Coronary artery (tissue), 2 donors: ENCODE measurements around the gene DOCK9.

Source experiments
- DNase-seq: peaks from one replicate; pipeline ENCODE4 v3.0.0-alpha.2; 2017; ENCODE audit warnings: low spot score
- H3K27ac ChIP-seq, 2 donors: fragments of 200-600 bp; sonication (generic); one replicate each; pipeline ENCODE4 v1.5.1; 2016 to 2019
- H3K4me3 ChIP-seq: fragments of 200-600 bp; sonication (generic); 2 replicates; pipeline ENCODE4 v1.5.1; 2016; ENCODE audit warnings: mild to moderate bottlenecking, moderate library complexity
- CTCF ChIP-seq: fragments of 200-600 bp; sonication (generic); IDR thresholded peaks from one replicate; pipeline ENCODE4 v1.5.1; 2019; ENCODE audit warnings: antibody characterized with exemption

The DOCK9 gene

DNA sequence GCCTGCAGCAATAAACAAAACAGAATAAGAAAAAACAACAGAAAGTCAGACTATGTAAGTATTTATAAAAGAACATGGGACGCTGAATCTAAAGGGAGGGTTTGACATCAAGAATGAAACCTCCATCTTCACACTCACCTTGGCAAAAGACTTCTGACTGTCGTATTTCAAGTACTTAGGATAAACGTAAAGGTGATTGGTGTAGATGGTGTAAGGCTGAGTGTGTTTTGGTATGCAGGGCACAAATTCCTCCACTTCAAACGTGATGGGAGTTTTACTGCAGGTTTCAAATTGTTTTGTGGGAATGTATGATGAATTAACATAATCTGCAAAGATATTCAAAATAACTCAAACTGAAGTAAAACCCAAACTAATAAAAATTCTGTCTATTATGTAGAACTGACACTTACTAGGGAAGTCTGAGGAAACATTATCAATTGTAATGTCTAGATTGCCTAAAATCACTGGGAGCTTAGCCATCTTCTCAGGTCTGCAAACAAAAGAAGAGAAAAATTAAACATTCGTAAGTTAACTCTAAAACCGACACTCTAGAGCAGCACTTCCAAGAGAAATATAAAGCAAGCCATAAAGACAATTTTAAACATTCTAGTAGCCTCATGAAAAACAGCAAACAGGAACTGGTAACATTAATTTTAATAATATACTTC, 89.5 kb downstream of the DOCK9 start:
- no peak overlapping the region for H3K4me3 ChIP-seq
- no peak for DNase-seq
- H3K27ac ChIP-seq = no peak overlapping the region
- no peak for TF ChIP-seq CTCF

- no peak for TF ChIP-seq CTCF
- Histone ChIP-seq H3K4me3 (no peak overlapping the region), H3K27ac (no peak overlapping the region)
- no peak for DNase-seq
These were observed 91.2 kb downstream of the DOCK9 start for GRCh38 chr13:98886587-98887230.

DNA sequence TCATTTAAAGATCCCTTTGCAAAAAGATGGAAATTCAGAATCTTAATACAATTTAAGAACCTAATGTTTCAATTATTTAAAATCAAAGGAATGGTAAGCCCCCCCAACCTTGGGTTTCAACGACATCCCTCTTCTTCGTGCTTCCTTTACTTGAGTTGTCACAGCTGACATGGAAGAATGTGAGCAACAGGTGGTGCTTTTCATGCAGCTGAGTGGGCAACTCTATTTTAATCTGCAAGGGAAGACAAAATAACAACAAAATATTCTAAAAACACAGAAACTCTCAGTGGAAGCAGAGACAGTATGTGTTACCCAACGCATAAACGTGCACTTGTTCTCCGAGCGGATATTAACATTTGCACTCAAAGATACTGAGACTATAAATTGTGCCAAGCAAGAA, 92.3 kb downstream of the DOCK9 start:
- Histone ChIP-seq H3K27ac (no peak overlapping the region), H3K4me3 (no peak overlapping the region)
- DNase-seq = no peak
- TF ChIP-seq CTCF = no peak

- Histone ChIP-seq H3K27ac (no peak overlapping the region), H3K4me3 (no peak overlapping the region)
- TF ChIP-seq CTCF = no peak
- DNase-seq = no peak
These were observed 93.9 kb downstream of the DOCK9 start for GRCh38 chr13:98883998-98884397.

GRCh38 chr13:98881390-98881789, 96.5 kb downstream of the DOCK9 start:
- Histone ChIP-seq H3K4me3 (no peak overlapping the region), H3K27ac (no peak overlapping the region)
- no peak for TF ChIP-seq CTCF
- no peak for DNase-seq

DNA sequence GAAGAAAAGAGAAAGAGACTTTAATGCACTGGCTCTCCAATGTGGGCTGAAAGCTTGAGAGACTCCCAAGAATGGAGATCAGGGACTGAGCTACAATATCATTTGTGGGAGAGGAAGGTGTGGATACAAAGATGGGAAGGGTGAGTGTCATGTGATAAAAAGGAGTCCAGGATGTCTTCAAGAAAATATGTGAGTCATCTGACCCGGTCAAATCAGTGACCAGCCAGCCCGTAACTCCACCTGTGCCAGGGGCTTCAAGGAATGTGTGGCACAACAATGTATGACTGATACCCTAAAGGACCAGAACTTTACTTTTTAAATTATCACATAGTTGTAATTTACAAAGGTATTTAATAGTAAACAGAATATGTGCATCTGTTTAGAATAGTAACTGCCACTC, 97.2 kb downstream of the DOCK9 start:
- Histone ChIP-seq H3K27ac (no peak overlapping the region), H3K4me3 (no peak overlapping the region)
- no peak for TF ChIP-seq CTCF
- DNase-seq = no peak

DNA sequence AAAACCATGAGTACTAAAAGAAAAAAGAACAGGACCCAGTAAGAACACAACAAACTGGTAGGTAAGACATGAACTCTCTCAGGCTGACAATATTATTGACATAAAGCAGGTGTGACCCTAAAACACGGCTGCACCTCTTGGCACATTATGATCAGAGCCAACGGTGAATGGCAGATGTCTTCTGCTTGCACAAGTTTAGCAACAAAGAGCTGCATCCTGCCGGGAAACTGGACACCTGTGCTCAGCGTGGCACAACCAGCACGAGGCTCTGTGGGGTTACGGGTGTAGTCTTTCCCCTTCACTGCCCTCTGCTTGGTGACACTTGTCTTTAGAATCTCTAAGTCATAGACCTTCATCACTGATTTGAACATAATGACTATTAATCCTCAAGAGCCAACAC, 97.9 kb downstream of the DOCK9 start:
- no peak overlapping the region for H3K27ac ChIP-seq
- TF ChIP-seq CTCF = no peak
- DNase-seq = no peak

More for the DNA sequence above, 97.9 kb downstream of the DOCK9 start:
- H3K4me3 ChIP-seq = no peak overlapping the region
